HG03558 (cell line): ENCODE measurements around the gene MICALL2.

Experiments used
- ATAC-seq: cut with Tn5 transposase; IDR thresholded peaks from one replicate; pipeline ENCODE4 v1.9.1; 2021; ENCODE audit warnings: moderate number of reproducible peaks; ENCODE audit not compliant: unreplicated experiment; ENCODE audit errors: extremely low read depth

MICALL2 gene

GRCh38 chr7:1421946-1422345 lies 37.3 kb downstream of the MICALL2 start:
- ATAC-seq, result no peak

- no peak for ATAC-seq
Observed at GRCh38 chr7:1421020-1421790, 38.1 kb downstream of the MICALL2 start.

- no peak for ATAC-seq
Observed at GRCh38 chr7:1419688-1420087, 39.6 kb downstream of the MICALL2 start.

GRCh38 chr7:1419310-1419634 lies 40.0 kb downstream of the MICALL2 start:
- no peak for ATAC-seq

GRCh38 chr7:1418505-1419309 lies 40.6 kb downstream of the MICALL2 start:
- no peak for ATAC-seq

GRCh38 chr7:1415389-1415990 lies 43.8 kb downstream of the MICALL2 start:
- ATAC-seq, result no peak

GRCh38 chr7:1413936-1414639 lies 45.2 kb downstream of the MICALL2 start:
- ATAC-seq, result no peak

GRCh38 chr7:1412322-1413261 lies 46.7 kb downstream of the MICALL2 start:
- no peak for ATAC-seq

GRCh38 chr7:1411414-1411813 lies 47.9 kb downstream of the MICALL2 start:
- ATAC-seq, result no peak

- ATAC-seq, result no peak
Observed at GRCh38 chr7:1410992-1411391, 48.3 kb downstream of the MICALL2 start.

GRCh38 chr7:1409555-1409954 lies 49.7 kb downstream of the MICALL2 start:
- no peak for ATAC-seq

- no peak for ATAC-seq
Observed at GRCh38 chr7:1408466-1408865, 50.8 kb downstream of the MICALL2 start.

- no peak for ATAC-seq
Observed at GRCh38 chr7:1407892-1408291, 51.4 kb downstream of the MICALL2 start.

GRCh38 chr7:1404898-1405548 lies 54.2 kb downstream of the MICALL2 start:
- no peak for ATAC-seq

- no peak for ATAC-seq
Observed at GRCh38 chr7:1404460-1404809, 54.8 kb downstream of the MICALL2 start.

- ATAC-seq, result no peak
Observed at GRCh38 chr7:1403638-1404459, 55.4 kb downstream of the MICALL2 start.

GRCh38 chr7:1402791-1403637 lies 56.3 kb downstream of the MICALL2 start:
- ATAC-seq, result no peak
